Ishikawa (cell line): ENCODE data around the gene GARNL3.

ENCODE experiments used
- CREB1 ChIP-seq: IDR thresholded peaks from 2 replicates; pipeline ENCODE4 v1.6.1; 2012; ENCODE audit warnings: low read depth
- EGR1 ChIP-seq: IDR thresholded peaks from 2 replicates; pipeline ENCODE4 v1.6.1; 2012
- EP300 ChIP-seq: IDR thresholded peaks from 2 replicates; pipeline ENCODE4 v1.6.1; 2012; ENCODE audit warnings: borderline replicate concordance
- FOXM1 ChIP-seq: IDR thresholded peaks from 2 replicates; pipeline ENCODE4 v1.6.1; 2012; ENCODE audit warnings: low read depth, borderline replicate concordance
- RAD21 ChIP-seq: IDR thresholded peaks from 2 replicates; pipeline ENCODE4 v1.6.1; 2012; ENCODE audit warnings: low read depth
- TAF1 ChIP-seq: IDR thresholded peaks from 2 replicates; pipeline ENCODE4 v1.6.1; 2012; ENCODE audit warnings: low read depth, mild to moderate bottlenecking
- TEAD4 ChIP-seq: IDR thresholded peaks from 2 replicates; pipeline ENCODE4 v1.6.1; 2012
- ZBTB7A ChIP-seq: IDR thresholded peaks from 2 replicates; pipeline ENCODE4 v1.6.1; 2012; ENCODE audit warnings: low read depth
- TF ChIP-seq, protein P1 (sequence below): IDR thresholded peaks from 2 replicates; pipeline ENCODE4 v1.6.1; 2012
- TF ChIP-seq, protein P2 (sequence below): IDR thresholded peaks from 2 replicates; pipeline ENCODE4 v1.6.1; 2012

GRCh38 chr9:127386981-127387380, 122.4 kb downstream of the GARNL3 start:
- TF ChIP-seq EP300 (no peak), FOXM1 (no peak), RAD21 (no peak), TAF1 (no peak), EGR1 (no peak), TEAD4 (no peak), CREB1 (no peak), ZBTB7A (no peak)
- TF ChIP-seq, protein P1, sequence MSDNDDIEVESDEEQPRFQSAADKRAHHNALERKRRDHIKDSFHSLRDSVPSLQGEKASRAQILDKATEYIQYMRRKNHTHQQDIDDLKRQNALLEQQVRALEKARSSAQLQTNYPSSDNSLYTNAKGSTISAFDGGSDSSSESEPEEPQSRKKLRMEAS: no peak
- TF ChIP-seq, protein P2, sequence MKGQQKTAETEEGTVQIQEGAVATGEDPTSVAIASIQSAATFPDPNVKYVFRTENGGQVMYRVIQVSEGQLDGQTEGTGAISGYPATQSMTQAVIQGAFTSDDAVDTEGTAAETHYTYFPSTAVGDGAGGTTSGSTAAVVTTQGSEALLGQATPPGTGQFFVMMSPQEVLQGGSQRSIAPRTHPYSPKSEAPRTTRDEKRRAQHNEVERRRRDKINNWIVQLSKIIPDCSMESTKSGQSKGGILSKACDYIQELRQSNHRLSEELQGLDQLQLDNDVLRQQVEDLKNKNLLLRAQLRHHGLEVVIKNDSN: no peak
